ENCODE measurements around the gene CAMK1D. TPM values are rescaled to one million over a fixed set of nuclear protein-coding genes. Genes with fewer than 3 reads are reported as not detected.

The CAMK1D gene
- total RNA-seq, 1 experiment from 2014 or later = 6.3 TPM

DNA sequence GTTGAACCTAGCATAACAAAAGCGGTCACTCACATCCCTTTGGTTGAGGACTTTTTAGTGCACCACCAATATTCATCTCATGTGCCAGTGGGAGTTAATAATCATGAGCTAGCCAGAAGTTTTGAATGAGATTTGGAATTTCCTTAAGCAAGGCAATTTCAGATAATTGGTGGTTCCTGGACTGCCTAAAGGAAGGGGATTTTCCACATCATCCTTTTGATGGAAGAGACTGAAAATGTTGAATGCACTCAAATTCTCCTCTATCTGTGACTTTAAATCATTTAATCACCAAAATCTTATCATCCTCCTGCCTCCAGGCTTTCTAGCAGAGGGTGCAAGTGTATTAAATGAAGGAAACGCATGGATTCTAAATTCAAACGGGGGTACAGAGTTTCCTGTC is 391.5 kb downstream of the CAMK1D start:
- H3K27me3 Mint-ChIP-seq (ENCODE audit: low read depth) = 0 out of 2 replicates have a peak, but pooled peaks cover 1% of the 10 kb centered on the region
- Histone ChIP-seq H3K4me1 (ENCODE audit: insufficient read depth, low read length) (no peaks in the 10 kb centered on the region), H3K56ac (ENCODE audit: insufficient read length, low read depth, low read length) (no peak overlapping the region), H2BK12ac (ENCODE audit: insufficient read length, low read depth, low read length) (no peak overlapping the region), H3K4me2 (ENCODE audit: insufficient read depth, insufficient read length, low read length) (no peak overlapping the region), H3T11ph (ENCODE audit: low read length) (no peak overlapping the region), H4K91ac (ENCODE audit: insufficient read length, low read depth, low read length) (no peak overlapping the region), H2BK5ac (ENCODE audit: insufficient read length, low read length) (no peak overlapping the region), H3K9ac (ENCODE audit: extremely low read depth, insufficient read length, low read length) (no peak overlapping the region), H3K4ac (ENCODE audit: low read depth, low read length) (no peak overlapping the region), H3K23me2 (ENCODE audit: insufficient read length, low read depth, low read length, poor library complexity, severe bottlenecking) (no peaks in the 10 kb centered on the region), H4K20me1 (ENCODE audit: control insufficient read depth, insufficient read depth, insufficient read length) (no peaks in the 10 kb centered on the region), H2AK5ac (ENCODE audit: insufficient read length, low read length) (no peak overlapping the region), H3K79me1 (ENCODE audit: insufficient read depth, low read depth, low read length, poor library complexity, severe bottlenecking) (no peaks in the 10 kb centered on the region), H3K27ac (ENCODE audit: insufficient read length, low read depth, low read length) (no peak overlapping the region), H3K27me3 (ENCODE audit: insufficient read depth, low read length) (no peaks in the 10 kb centered on the region), H2BK120ac (ENCODE audit: low read depth, low read length, poor library complexity, severe bottlenecking) (no peak overlapping the region), H4K8ac (replicated peaks; ENCODE audit: insufficient read length, low read depth, low read length) (no peak overlapping the region), H3K14ac (ENCODE audit: insufficient read depth, low read length) (no peak overlapping the region), H3K79me2 (ENCODE audit: insufficient read depth, low read length) (no peaks in the 10 kb centered on the region), H4K5ac (ENCODE audit: insufficient read length, low read depth, low read length) (no peak overlapping the region), H3K18ac (ENCODE audit: insufficient read length, low read depth, low read length) (no peak overlapping the region), H3K9me3 (ENCODE audit: control insufficient read depth, low read depth, low read length) (no peaks in the 10 kb centered on the region), H3K23ac (ENCODE audit: insufficient read length, low read depth, low read length) (no peak overlapping the region), H2AFZ (ENCODE audit: low read length) (no peak overlapping the region), H2BK20ac (ENCODE audit: low read depth, low read length, poor library complexity, severe bottlenecking) (no peak overlapping the region), H2BK15ac (ENCODE audit: low read depth, low read length) (no peak overlapping the region)
- no peak overlapping the region for H3K27ac Mint-ChIP-seq
- no peaks in the 10 kb centered on the region for H3K9me3 Mint-ChIP-seq
- H3K4me1 Mint-ChIP-seq = peaks cover 9 to 11% of the 10 kb centered on the region in 2 experiments
- H3K4me3 Mint-ChIP-seq = no peak overlapping the region
- TF ChIP-seq, protein P1, sequence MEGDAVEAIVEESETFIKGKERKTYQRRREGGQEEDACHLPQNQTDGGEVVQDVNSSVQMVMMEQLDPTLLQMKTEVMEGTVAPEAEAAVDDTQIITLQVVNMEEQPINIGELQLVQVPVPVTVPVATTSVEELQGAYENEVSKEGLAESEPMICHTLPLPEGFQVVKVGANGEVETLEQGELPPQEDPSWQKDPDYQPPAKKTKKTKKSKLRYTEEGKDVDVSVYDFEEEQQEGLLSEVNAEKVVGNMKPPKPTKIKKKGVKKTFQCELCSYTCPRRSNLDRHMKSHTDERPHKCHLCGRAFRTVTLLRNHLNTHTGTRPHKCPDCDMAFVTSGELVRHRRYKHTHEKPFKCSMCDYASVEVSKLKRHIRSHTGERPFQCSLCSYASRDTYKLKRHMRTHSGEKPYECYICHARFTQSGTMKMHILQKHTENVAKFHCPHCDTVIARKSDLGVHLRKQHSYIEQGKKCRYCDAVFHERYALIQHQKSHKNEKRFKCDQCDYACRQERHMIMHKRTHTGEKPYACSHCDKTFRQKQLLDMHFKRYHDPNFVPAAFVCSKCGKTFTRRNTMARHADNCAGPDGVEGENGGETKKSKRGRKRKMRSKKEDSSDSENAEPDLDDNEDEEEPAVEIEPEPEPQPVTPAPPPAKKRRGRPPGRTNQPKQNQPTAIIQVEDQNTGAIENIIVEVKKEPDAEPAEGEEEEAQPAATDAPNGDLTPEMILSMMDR (conservative IDR thresholded peaks at IDR 0.05) = no peak
- no peaks in the 10 kb centered on the region for H3K36me3 Mint-ChIP-seq (ENCODE audit: insufficient read depth in 1 of 3, low read depth in 3 of 3)
- WGBS (ENCODE audit: extremely low coverage, insufficient read length, low lambda C conversion rate) = no CpG with 5 or more reads among the region's 3 CpGs
- no peak for DNase-seq

Data from H9 (cell line).